ACC112 (cell line): ENCODE measurements around the gene NR3C2.

ENCODE experiments used
- H2AFZ ChIP-seq: fragments of 200-600 bp; sonication (generic); one replicate; pipeline ENCODE4 v1.6.0; 2017; ENCODE audit warnings: antibody characterized with exemption, low read length; ENCODE audit not compliant: unreplicated experiment
- H3K27ac ChIP-seq: fragments of 200-600 bp; sonication (generic); 2 replicates; pipeline ENCODE4 v1.5.1; 2014; ENCODE audit warnings: low read depth, mild to moderate bottlenecking, antibody characterized with exemption, low read length, moderate library complexity
- H3K27me3 ChIP-seq: fragments of 200-600 bp; sonication (generic); 2 replicates; pipeline ENCODE4 v1.6.1; 2014; ENCODE audit warnings: mild to moderate bottlenecking, antibody characterized with exemption, low read length, moderate library complexity, mixed read lengths; ENCODE audit not compliant: insufficient read depth
- H3K36me3 ChIP-seq: fragments of 200-600 bp; sonication (generic); 2 replicates; pipeline ENCODE4 v1.6.1; 2016; ENCODE audit warnings: mild to moderate bottlenecking, antibody characterized with exemption, low read length, moderate library complexity, mixed read lengths; ENCODE audit not compliant: insufficient read depth
- H3K4me1 ChIP-seq: fragments of 200-600 bp; sonication (generic); one replicate; pipeline ENCODE4 v1.6.1; 2016; ENCODE audit warnings: low read length, mixed read lengths; ENCODE audit not compliant: insufficient read depth, unreplicated experiment, control insufficient read depth
- H3K4me3 ChIP-seq: fragments of 200-600 bp; sonication (generic); 2 replicates; pipeline ENCODE4 v1.5.1; 2014; ENCODE audit warnings: mild to moderate bottlenecking, low read depth, low read length
- H3K79me2 ChIP-seq: fragments of 200-600 bp; sonication (generic); one replicate; pipeline ENCODE4 v1.6.0; 2016; ENCODE audit warnings: low read length; ENCODE audit not compliant: control insufficient read depth, unreplicated experiment, insufficient read depth

The NR3C2 gene

GRCh38 chr4:148182230-148182911 is 259.8 kb downstream of the NR3C2 start:
- no peak overlapping the region for H3K27ac ChIP-seq

GRCh38 chr4:148173397-148174017 is 268.7 kb downstream of the NR3C2 start:
- no peak overlapping the region for H3K4me3 ChIP-seq
- no peaks in the 10 kb centered on the region for H3K79me2 ChIP-seq
- H3K27me3 ChIP-seq: peaks cover 21% of the 10 kb centered on the region; the same call in 1 of the 2 replicates
- H3K4me1 ChIP-seq: no peaks in the 10 kb centered on the region
- no peaks in the 10 kb centered on the region for H3K36me3 ChIP-seq
- H3K27ac ChIP-seq: no peak overlapping the region
- H2AFZ ChIP-seq: no peak overlapping the region

More at GRCh38 chr4:148182230-148182911, 259.8 kb downstream of the NR3C2 start:
- Histone ChIP-seq H3K4me3 (no peak overlapping the region), H3K27me3 (peaks cover 16% of the 10 kb centered on the region), H3K36me3 (no peaks in the 10 kb centered on the region), H3K4me1 (no peaks in the 10 kb centered on the region), H3K79me2 (no peaks in the 10 kb centered on the region), H2AFZ (no peak overlapping the region)

DNA sequence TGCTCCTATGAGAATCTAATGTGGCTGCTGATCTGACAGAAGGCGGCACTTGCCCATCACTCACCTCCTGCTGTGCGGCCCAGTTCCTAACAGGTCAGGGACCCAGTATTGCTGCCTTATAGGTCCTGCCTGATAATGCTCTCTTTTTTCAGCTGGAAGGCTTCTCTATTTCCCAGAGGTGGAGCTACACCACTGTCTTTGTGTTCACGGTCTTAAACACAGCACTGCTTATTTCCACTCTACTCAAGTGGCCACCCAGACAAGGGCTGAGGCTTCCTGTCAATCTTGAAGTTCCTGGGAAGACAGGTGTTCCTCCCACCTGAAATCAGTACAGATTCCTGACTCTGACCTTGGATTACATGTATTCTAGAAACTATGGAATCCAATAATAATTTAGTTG is 270.6 kb downstream of the NR3C2 start:
- no peaks in the 10 kb centered on the region for H3K36me3 ChIP-seq
- no peaks in the 10 kb centered on the region for H3K4me1 ChIP-seq
- no peak overlapping the region for H3K27ac ChIP-seq
- no peaks in the 10 kb centered on the region for H3K79me2 ChIP-seq
- H3K27me3 ChIP-seq: peaks cover 21% of the 10 kb centered on the region; the same call in 1 of the 2 replicates
- H3K4me3 ChIP-seq: no peak overlapping the region
- H2AFZ ChIP-seq: no peak overlapping the region

- peaks cover 18% of the 10 kb centered on the region; the same call in 1 of the 2 replicates for H3K27me3 ChIP-seq
Observed at GRCh38 chr4:148170408-148171365, 271.5 kb downstream of the NR3C2 start.

GRCh38 chr4:148166132-148166591 is 276.1 kb downstream of the NR3C2 start:
- H2AFZ ChIP-seq: peak overlapping the region; percentile 26

More at GRCh38 chr4:148170408-148171365, 271.5 kb downstream of the NR3C2 start:
- Histone ChIP-seq H3K36me3 (no peaks in the 10 kb centered on the region), H3K79me2 (no peaks in the 10 kb centered on the region), H3K4me3 (no peak overlapping the region), H3K4me1 (peaks cover 4% of the 10 kb centered on the region), H2AFZ (no peak overlapping the region), H3K27ac (no peak overlapping the region)

GRCh38 chr4:148164557-148164956 is 277.7 kb downstream of the NR3C2 start:
- Histone ChIP-seq H3K4me3 (no peak overlapping the region), H3K27me3 (no peaks in the 10 kb centered on the region), H3K36me3 (no peaks in the 10 kb centered on the region), H3K79me2 (no peaks in the 10 kb centered on the region), H2AFZ (no peak overlapping the region), H3K27ac (no peak overlapping the region), H3K4me1 (peaks cover 6% of the 10 kb centered on the region)

More at GRCh38 chr4:148166132-148166591, 276.1 kb downstream of the NR3C2 start:
- Histone ChIP-seq H3K27me3 (no peaks in the 10 kb centered on the region), H3K4me3 (peak overlapping the region; percentile 51), H3K27ac (no peak overlapping the region), H3K4me1 (peaks cover 6% of the 10 kb centered on the region), H3K36me3 (no peaks in the 10 kb centered on the region), H3K79me2 (no peaks in the 10 kb centered on the region)

GRCh38 chr4:148162991-148163390 is 279.2 kb downstream of the NR3C2 start:
- Histone ChIP-seq H3K79me2 (no peaks in the 10 kb centered on the region), H3K27me3 (0 out of 2 replicates have a peak, but pooled peaks cover 3% of the 10 kb centered on the region), H3K4me3 (no peak overlapping the region), H2AFZ (no peak overlapping the region), H3K36me3 (no peaks in the 10 kb centered on the region), H3K27ac (no peak overlapping the region), H3K4me1 (peaks cover 6% of the 10 kb centered on the region)

DNA sequence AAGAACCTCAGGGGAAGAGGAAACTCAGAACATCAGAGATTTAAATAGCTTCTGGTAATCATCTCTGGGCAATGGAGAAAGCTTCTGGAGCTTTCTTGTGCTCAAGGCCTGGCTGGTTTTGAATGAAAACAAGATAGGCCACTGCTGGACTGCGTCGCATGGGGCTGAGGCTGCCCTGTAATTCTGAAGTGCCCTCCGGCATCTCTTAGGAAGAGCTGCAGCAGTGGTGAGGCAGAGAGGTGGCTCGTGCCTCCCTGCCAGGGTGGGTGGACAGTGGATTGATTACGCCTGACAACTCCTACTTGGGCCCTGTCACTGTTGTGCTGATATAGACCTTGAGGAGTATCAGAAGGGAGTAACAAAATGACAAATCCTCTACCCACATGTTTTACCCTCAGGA is 279.7 kb downstream of the NR3C2 start:
- H3K4me3 ChIP-seq: no peak overlapping the region
- H3K4me1 ChIP-seq: peaks cover 6% of the 10 kb centered on the region
- no peaks in the 10 kb centered on the region for H3K36me3 ChIP-seq
- no peak overlapping the region for H2AFZ ChIP-seq
- H3K27me3 ChIP-seq: 0 out of 2 replicates have a peak, but pooled peaks cover 3% of the 10 kb centered on the region
- H3K27ac ChIP-seq: no peak overlapping the region
- H3K79me2 ChIP-seq: no peaks in the 10 kb centered on the region

GRCh38 chr4:148161601-148162000 is 280.6 kb downstream of the NR3C2 start:
- no peaks in the 10 kb centered on the region for H3K79me2 ChIP-seq
- H3K36me3 ChIP-seq: no peaks in the 10 kb centered on the region

GRCh38 chr4:148159793-148160192 is 282.4 kb downstream of the NR3C2 start:
- Histone ChIP-seq H3K27me3 (0 out of 2 replicates have a peak, but pooled peaks cover 3% of the 10 kb centered on the region), H2AFZ (no peak overlapping the region), H3K4me1 (no peaks in the 10 kb centered on the region), H3K4me3 (no peak overlapping the region), H3K79me2 (no peaks in the 10 kb centered on the region), H3K27ac (no peak overlapping the region), H3K36me3 (no peaks in the 10 kb centered on the region)

More at GRCh38 chr4:148161601-148162000, 280.6 kb downstream of the NR3C2 start:
- H3K4me3 ChIP-seq: no peak overlapping the region
- no peak overlapping the region for H2AFZ ChIP-seq
- no peak overlapping the region for H3K27ac ChIP-seq
- H3K27me3 ChIP-seq: 0 out of 2 replicates have a peak, but pooled peaks cover 3% of the 10 kb centered on the region
- H3K4me1 ChIP-seq: peaks cover 6% of the 10 kb centered on the region
